CD4-positive, alpha-beta T cell treated with Interferon alpha-2 for 1 hour (primary cell): ENCODE data around the gene RAC2.

Experiments used
- DNase-seq, 2 donors: peaks; one replicate each; pipeline ENCODE4 v3.0.0-alpha.2; 2020 to 2022

The RAC2 gene

GRCh38 chr22:37184816-37185541, 59.1 kb downstream of the RAC2 start:
- no peak for DNase-seq

- no peak for DNase-seq
Observed at GRCh38 chr22:37184380-37184755, 59.7 kb downstream of the RAC2 start.

GRCh38 chr22:37183432-37184379, 60.4 kb downstream of the RAC2 start:
- DNase-seq: no peak

- no peak for DNase-seq
Observed at GRCh38 chr22:37182949-37183245, 61.2 kb downstream of the RAC2 start.

- DNase-seq: no peak
Observed at GRCh38 chr22:37182101-37182948, 61.7 kb downstream of the RAC2 start.

- DNase-seq: no peak
Observed at GRCh38 chr22:37181681-37182080, 62.4 kb downstream of the RAC2 start.

GRCh38 chr22:37180531-37181231, 63.4 kb downstream of the RAC2 start:
- DNase-seq: no peak

- no peak for DNase-seq
Observed at GRCh38 chr22:37179622-37180420, 64.2 kb downstream of the RAC2 start.

- no peak for DNase-seq
Observed at GRCh38 chr22:37179126-37179470, 65.0 kb downstream of the RAC2 start.

GRCh38 chr22:37178350-37179125, 65.5 kb downstream of the RAC2 start:
- DNase-seq: no peak

GRCh38 chr22:37177755-37178154, 66.3 kb downstream of the RAC2 start:
- DNase-seq: no peak

- no peak for DNase-seq
Observed at GRCh38 chr22:37177221-37177620, 66.8 kb downstream of the RAC2 start.

- DNase-seq: peak in 1 of 2 donors; percentile 22
Observed at GRCh38 chr22:37176464-37177061, 67.5 kb downstream of the RAC2 start.

- no peak for DNase-seq
Observed at GRCh38 chr22:37175414-37176281, 68.4 kb downstream of the RAC2 start.
